H4 (cell line): ENCODE data around the gene RSPH6A. TPM values are rescaled to one million over a fixed set of nuclear protein-coding genes. Genes with fewer than 3 reads are reported as not detected.
"Not testable (repeated sequence)": the region's sequence is repeated elsewhere in the genome, so short reads cannot be mapped to it uniquely, and the experiment has no call there.

ENCODE experiments used
- DNase-seq: peaks from one replicate; pipeline ENCODE4 v3.0.0-alpha.2; 2015; ENCODE audit warnings: low spot score
- total RNA-seq: library from RNA; depleted of rRNA; stranded (reverse); fragments of >200 nt; shearing (Covaris generic); gene quantifications from 2 replicates; pipeline ENCODE4 v1.2.3, GENCODE V29; 2014

Gene RSPH6A
- total RNA-seq, 1 experiment from 2014 or later = not detected

DNA sequence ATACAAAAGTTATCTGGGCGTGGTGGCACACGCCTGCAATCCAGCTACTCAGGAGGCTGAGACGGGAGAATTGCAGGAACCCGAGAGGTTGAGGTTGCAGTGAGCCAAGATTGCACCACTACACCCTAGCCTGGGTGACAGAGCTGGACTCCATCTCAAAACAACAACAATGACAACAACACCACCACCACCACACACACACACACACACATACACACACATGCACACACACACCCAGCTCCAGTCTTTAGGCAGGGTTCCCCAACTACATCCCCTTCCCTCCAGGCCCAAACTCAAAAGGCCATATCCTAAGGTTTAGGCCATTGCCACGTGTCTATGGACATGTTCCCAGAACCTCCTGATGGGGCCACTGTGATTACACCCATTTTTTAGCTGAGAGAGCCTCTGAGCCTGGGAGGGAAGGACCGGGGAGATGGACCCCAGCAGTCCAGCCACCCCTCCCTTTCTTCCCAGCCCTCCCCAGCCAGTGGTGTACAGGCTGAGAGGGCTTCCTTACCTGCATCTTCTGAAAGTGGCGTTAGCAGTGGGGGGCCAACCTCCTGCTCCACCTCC is 13.4 kb downstream of the RSPH6A start:
- no peak for DNase-seq

DNA sequence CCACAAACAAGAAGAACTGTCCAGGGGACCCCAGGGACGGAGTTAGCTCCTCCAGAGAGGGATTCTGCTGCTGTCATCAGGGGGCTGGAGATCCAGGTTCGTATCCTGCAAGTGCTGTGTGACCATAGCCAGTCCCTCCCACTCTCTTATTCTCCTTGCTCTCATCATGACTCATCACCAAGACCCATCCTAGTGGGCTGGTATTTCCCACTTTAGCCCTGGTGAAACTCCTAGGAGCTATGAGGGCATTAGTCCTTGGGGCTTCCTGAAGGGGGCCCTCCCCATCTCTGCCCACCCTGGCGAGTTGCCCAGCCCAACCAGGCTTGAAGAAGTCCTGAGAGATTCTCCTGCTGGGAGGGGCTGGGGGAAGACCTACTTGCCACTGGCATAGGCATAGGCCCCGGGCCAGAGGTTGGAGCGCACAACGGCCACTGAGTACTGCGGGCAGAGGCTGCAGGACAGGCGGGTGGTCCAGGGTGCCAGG is 15.0 kb downstream of the RSPH6A start:
- peak; percentile 44 for DNase-seq

DNA sequence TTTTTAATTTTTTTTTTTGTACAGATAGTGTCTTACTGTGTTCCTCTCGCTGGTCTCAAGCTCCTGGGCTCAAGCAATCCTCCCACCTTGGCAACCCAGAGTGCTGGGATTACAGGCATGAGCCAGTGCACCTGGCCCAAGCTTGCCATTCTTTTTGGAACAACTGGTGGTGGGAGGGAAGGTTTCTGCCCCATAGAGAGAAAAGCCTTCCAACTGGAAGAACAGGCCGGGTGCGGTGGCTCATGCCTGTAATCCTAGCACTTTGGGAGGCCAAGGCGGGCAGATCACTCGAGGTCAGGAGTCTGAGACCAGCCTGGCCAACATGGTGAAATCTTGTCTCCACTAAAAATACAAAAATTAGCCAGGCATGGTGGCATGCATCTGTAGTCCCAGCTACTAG is 15.6 kb downstream of the RSPH6A start:
- DNase-seq = not testable (repeated sequence)

DNA sequence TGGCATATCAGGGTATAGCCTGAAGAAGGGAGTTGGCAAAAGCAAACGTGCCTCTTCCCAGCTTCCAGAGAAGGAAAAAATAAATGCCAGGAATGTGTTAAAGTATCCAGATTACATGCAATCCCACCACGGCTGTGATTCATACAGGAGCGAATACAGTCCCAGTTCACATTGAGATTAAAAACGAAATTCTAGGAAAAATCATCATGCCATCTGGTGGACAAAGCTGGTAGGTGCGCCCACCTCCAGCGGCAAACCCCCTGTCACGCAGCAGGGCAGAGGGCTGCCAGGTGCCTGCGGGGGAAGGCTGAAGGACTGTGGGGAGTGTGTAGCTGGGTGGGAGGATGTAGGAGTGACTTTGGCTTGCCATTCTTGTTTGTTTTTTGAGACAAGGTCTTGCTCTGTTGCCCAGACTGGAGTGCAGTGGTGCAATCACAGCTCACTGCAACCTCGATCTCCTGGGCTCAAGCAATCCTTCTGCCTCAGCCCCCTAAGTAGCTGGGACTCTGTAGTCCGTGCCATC is 16.1 kb downstream of the RSPH6A start:
- DNase-seq = peak; percentile 47

DNA sequence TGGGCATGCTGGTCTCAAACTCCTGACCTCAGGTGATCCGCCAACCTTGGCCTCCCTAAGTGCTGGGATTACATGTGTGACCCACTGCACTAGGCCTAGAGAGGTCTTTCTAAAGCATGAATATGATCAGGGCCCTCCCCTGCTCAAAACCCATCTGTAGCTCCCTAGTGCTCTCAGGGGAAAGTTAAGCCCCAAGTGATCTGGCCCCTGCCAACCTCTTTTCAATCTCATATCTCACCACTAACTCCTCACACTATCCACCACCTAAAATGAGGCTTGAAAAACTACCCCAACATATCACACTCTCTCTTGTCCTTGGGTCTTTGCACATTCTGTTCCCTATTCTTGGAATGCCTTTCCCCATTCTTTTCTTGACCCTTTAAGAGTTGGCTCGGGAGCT is 20.5 kb downstream of the RSPH6A start:
- DNase-seq = no peak

DNA sequence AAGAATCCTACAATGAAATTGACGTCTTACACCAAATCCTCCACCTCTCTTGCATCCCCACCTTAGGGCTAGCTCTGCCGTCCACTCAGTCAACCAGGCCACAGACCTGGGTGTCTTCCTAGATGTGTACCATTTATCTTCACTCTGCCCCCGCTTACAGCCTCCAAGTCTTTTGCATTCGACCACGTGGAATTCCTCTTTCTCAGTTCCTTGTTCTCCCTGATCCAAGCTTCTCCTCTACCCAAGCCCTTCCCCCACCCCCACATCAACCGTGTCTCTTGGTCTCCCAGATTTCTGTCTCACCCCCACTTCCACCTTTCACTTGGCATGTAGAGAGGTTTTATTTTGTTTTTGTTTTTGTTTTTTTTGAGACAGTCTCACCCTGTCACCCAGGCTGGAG is 21.2 kb downstream of the RSPH6A start:
- DNase-seq = no peak

DNA sequence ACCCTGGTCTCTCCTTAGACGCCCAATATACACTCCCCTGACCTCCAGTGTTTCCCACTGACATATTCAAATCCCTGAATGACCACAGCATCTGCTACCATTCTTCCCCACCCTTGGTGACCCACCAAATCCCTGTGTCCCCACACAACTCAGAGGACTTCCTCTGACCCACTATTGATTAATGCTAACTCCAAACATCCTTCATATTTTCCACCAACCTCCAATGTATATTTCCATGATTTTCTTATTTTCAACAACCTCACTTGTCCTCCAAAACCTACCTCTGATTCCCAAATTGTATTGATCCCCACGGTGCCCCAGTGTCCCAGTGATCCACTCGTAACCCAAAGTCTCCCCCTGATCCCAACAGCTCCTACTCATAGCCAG is 21.9 kb downstream of the RSPH6A start:
- DNase-seq = no peak

DNA sequence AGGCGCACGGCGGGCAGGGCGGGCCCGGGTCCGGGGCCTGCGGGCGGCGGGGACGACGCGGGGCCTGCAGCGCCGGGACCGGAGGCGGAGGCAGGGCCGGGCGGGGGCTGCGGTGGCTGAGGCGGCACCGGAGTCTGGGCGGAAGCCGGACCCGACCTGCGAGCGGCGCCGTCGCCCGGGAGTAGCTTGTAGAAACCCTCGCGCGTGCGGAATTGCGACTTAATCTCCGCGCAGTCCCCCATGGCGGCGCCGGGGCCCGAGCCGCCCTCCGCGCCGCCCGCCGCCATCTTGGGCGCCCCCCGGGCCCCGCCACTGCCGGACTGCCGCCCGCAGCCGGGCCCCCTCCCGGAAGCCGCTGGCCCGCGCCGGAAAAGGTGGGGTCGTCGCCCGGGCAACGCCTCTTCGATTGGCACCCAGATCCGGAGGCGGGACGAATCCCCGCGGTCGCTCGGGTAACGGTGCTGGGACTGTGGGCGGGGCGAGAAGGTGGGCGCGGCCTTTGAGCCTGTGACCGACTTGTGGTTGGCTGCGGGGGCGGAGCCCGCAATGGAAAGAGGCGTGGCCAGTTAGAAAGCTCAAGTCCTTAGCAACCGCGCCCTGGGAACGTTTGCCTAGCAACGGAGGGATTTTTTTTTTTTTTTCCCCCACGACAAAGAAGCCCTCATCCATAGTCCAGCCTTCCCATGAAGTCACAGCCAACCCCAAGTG is 22.5 kb downstream of the RSPH6A start, which contains the start of gene DMWD:
TSS of gene DMWD (minus strand) at position 376 of the 708 bp plus-strand sequence. CDS start at position 287, 89 bp downstream.
- DNase-seq = peak; percentile 92

DNA sequence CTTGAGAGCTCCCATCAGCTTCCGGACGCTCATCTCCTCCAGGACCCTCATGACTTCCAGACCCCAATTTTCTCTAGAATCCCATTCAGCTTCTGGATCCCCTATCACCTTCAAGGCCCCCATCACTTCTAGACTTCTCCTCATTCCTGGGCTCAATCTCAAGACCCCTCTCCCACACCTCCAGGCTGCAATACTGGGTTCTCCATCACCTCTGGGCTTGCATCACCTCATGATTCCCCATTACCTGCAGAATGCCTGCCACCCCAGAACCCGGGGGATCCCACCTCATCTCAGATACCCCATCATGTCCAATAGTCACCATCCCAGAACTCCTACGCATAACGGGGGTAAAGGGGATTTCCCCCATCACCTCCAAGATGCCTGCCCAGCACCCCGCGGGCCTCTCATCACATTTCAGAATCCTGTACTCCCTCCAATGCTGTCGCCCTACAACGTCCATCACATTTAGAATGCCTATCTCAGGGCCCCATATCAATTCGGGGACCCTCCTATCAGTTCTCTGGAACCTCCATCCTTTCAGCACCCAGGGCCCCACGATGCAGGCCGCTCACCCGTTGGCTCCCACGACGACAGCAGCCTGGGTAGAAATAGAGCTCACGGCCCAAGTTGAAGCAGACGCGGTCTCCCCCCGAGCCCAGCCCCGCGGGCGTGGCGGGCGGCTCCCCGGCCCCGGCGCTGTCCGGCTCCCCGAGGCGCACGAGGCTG is 23.2 kb downstream of the RSPH6A start:
- DNase-seq = no peak

DNA sequence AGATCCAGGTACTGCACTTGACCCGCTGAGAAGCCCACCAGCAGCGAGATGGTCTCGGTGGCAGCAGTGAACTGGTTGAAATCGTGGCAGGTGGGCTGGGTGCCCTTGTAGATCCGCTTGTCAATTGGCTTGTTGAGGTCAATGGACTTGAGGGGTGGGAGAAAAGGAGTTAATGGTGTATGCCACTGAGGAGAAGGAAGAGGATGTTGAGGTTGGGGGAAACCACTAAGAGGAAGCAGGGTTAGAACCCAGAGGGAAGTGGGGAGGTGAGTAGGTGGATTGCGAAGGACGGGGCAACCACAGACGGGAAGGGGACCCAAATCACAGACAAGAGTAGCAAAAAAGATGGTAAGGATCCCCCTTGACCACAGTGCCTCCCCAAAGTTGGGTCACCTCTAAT is 24.2 kb downstream of the RSPH6A start:
- no peak for DNase-seq

DNA sequence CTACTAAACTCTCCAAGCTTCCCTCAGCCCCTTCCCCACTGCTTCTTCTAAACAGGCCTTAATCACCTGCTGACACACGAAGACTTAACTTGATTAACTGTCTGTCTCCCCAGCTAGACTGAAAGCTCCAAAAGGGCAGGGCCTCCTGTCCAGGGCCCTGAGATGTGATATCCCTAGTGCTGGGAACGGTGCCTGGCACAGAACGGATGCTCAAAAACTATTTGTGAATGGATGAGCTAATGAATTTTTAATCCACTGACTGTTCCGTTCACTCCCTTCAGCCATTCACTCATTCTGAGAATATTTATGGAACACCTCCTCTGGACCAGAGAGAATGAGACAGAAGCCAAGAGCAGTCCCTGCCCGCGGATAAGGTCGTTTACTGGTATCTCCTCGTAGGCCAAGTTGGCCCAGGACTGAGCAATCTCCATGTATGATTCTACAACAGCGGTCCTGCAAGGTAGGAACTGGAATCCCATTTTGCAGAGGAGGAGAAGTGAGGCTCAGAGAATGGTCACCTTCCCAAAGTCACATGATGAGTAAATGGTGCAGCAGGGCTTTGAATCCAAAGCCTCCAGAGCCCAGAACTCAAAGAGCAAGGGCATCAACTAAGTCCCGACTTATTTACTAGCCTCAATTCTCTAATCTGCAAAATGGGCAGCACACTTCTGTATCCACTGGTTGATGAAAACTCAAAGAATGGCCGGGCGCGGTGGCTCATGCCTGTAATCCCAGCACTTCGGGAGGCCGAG is 25.9 kb downstream of the RSPH6A start:
- no peak for DNase-seq

DNA sequence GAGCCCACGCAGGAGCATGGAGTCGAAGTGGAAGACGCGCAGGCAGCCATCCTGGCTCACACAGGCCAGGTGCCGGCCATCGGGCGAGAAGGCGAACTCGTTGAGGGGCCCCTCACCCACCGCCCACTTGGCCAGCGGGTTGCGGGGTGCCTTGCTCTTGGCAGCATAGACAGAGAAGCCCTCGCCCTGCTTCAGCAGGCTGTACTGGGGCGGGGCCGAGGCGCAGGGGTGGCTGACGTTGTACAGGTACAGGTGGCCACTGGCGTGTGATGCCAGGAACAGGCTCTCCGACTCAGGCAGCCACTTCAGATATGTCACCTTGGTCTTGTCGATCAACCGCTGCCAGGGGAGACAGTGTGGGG is 28.6 kb downstream of the RSPH6A start:
- DNase-seq = no peak

DNA sequence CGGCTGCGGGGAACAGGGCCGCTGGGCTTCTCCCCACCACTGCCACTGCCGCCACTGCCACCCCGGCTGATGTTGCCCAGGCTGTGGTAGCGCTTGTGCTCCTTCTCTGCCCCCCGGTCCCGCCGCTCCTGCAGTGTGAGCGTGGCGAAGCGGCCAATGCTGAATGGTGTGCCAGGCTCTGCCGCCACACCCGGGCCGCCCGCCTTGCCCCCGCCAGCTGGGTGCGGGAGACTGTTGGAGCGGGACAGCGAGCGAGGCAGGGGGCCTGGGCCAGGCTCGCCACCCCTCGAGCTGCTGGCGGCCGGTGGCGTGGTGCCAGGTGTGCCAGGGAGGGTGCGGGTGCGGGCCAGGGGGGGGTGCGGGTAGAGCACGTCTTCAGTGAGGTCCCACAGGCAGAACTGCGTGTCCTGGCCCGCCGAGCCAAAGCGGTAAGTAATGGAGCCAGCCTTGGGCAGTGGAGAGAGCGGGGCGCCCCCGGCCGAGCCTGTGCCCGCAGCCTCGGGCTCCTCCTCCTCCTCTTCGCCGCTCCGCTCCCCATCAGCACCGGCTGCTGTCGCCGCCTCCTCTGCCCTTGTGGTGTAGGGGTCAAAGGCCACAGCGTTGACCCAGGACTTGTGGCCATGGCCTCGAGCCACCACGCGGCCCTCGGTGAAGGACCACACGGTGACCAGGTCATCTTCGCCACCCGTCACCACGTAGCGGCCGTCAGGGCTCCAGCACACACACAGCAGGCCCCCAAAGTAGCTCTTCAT is 29.2 kb downstream of the RSPH6A start:
- DNase-seq = no peak

DNA sequence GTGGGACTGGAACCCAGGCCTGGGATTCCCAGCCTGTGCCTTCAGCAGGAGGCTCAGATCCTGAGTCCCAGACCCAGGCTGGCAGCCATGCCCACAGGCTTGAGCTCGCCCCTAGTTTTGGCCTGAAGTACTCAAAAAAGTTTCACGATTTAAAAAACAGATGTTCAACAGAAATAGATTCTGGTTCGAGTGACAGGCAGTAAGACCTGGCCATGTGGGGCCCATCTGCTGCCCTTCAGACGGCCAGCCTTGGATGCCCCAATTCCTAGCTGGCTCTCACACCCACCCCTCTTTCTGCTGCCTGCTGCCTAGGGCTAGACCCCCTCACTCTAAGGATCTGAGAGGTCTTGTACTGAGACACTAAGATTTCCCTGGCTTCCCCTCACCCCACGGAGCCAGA is 30.0 kb downstream of the RSPH6A start:
- no peak for DNase-seq

DNA sequence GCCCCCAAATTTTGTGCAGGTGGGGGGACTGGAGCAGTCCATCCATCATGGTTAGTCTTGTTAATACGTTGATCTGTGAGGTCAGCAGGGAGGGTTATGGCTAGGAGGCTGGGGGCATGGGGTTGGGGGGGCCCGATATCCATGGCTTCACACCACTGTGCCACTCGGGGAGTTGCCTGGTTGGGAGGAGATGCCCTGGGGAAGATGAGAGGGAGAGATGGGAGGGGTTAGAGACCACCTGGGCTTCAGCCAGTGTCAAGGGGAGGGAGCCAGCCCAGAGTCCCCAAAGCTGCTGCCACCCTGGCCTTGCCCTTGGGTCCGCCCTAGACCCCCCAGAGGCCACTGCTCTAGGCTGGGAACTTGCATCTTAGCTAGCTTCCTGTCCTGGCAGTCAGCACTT is 31.0 kb downstream of the RSPH6A start:
- no peak for DNase-seq

DNA sequence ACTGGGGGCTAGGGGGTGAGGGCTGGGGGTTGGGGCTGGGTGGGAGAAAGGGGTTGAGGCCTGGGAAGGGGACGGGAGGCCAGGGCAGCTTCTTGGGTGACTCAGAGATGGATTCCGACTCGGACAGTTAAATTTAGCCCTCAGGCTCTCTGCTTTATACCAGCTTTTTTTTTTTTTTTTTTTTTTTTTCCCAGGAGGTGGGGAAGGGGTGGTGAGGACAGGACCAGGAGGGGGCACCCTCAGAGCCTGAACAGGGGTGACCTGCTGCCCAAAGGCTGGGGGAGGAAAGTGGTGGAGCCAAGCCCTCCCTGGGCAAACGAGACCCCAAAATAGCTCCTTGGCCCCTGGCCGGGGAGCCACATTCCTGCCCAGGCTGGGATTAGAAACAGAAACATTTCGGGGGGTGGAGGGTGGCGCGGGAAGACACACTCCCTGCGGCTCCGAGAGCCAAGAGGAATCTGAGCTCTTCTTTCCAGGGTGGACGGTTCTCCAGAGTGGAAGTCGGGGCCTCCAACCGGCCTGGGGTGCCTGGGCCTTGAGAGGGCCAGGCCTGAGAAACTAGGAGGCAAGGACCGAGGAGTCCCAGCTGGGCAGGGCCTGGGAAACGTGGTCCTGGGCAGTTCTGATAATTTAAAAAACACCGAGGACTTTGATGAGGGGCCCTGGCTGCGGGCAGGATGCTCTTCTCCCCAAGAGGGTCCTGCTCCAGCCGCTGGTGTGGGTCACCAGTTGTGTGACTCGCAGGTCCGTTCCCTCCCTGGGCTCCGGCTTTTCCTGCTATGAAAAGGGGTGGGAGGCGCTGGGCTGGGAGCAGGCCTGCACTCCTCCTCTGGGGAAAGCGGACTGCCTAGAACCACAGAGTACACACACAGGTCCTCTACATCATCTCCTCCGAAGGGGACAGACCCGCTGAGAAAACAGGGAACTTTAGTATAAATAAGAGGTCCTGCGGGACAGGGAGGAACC is 32.0 kb downstream of the RSPH6A start:
- no peak for DNase-seq

DNA sequence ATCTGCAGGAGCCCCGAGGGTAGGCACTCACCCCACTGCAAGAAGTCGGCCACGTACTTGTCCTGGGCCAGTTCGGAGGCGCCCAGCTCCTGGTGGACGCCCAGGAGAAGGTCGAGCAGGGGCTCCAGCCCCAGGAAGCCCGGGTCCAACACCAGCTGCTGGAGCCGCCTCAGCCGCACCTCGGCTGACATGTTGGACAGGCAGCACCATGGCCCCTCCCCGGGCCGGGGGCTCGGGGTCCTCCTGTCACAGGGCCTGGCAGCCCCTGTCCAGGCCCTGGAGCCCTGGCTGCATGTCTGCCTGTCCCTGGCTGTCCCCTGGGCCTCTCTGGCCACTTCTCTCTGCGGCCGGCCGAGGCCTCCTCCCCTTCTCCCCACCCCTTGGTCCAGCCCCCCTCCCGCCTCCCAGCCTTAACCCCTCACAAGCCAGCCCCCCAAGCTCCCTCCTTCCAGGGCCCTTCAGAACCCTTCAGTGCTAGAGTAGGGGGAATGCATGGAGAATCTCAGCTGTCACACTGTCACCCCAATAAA is 32.9 kb downstream of the RSPH6A start, which contains the start of gene DMPK:
TSS of gene DMPK (minus strand) at position 329 of the 530 bp plus-strand sequence. CDS start at position 191, 138 bp downstream.
- no peak for DNase-seq

DNA sequence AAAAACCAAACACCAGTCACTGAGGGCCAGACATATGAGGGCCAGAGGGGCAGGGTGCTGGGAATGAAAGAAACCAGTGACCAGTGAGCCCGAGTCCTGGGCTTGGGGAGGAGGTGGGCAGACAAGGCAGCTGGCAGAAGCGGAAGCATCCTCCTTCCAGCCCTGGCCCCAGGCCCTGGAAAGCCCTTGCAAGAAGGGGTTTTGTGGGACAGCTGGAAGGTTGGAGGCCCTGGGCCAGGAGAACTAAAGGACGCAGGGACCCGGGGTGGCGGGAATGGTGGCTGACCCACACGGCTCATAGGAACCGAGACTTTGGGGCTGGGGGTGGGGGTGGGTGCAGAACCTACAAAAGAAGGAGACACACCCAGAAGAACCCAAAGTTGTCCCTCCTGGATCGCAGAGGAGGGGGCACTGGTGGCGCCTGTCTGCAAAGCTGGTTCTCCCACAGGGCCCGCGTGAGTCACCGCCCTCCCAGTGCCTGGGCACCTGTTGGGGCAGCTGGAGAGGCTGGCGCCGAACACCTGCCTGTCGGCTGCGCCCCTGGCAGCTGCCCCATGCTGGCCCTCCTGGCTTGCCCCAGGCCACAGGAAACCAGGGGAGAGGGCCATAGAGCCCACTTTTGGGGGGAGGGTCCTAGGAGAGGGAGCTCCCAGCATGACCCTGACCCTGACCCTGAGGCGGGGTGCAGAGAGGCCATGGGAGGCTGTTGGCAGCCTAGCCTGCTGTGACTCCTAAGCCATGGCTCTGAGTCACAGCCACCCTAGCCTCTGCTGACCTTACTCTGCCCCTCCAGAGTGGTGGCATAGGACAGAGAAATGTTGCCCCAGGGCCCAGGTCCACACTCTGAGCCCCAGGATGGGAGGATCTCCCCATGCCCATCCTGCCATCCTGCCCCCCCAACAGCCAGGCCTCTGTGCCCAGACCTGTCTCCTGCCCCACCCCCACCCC is 33.6 kb downstream of the RSPH6A start:
- DNase-seq = no peak
